GM19455 (cell line): ENCODE results near the gene GMPR.
A peak's percentile ranks its signal among the peaks of the same experiment; 100 is the strongest.

Source experiments
- ATAC-seq: cut with Tn5 transposase; IDR thresholded peaks from one replicate; pipeline ENCODE4 v1.9.1; 2021; ENCODE audit not compliant: unreplicated experiment

GMPR gene

DNA sequence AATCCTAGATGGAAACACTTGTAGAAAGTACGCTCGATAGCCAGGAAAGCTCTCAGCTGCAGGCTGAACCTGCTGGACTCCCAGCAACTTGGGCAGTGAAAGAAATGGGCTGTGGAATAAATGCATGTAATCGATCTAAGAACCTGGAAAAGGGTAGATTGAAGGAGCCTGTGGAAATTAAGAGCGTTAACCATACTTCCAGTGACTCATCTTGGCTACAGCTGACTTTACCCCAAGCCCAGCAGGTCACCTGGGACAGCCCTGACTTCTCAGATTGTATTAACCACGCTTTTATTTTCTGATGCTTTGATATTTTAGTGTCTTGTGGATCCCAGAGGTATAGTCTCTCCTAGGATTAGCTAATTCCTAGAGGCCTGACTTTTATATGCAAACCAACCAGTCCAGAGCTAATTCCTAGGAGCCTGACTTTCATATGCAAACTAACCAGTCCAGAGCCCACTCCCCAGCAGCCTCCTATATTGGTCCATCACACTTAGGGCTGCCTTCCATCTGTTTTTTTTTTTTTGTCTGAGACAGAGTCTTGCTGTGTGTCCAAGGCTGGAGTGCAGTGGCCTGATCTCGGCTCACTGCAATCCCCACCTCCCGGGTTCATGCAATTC lies 86.3 kb downstream of the GMPR start:
- no peak for ATAC-seq

DNA sequence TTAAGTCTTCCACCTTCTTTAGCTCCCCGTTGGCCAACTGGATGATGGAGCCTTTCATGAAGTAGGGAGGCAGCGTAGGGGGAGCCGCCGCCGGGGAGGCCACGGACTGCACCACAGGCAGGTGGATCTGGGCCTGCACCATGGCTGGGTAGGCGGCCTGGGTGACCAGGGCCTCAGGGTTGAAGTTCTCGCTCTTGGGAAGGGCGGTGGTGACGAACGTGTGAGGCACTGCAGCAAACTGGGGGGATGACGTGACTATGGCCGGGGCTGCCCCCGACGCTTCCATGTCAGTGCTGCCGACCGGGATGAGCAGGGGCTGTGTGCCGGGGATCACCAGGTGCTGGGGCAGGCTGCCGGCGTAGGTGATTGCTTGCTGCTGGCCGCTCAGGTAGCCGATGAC lies 88.1 kb downstream of the GMPR start:
- ATAC-seq: no peak

GRCh38 chr6:16326971-16327776 lies 88.8 kb downstream of the GMPR start:
- ATAC-seq: no peak

DNA sequence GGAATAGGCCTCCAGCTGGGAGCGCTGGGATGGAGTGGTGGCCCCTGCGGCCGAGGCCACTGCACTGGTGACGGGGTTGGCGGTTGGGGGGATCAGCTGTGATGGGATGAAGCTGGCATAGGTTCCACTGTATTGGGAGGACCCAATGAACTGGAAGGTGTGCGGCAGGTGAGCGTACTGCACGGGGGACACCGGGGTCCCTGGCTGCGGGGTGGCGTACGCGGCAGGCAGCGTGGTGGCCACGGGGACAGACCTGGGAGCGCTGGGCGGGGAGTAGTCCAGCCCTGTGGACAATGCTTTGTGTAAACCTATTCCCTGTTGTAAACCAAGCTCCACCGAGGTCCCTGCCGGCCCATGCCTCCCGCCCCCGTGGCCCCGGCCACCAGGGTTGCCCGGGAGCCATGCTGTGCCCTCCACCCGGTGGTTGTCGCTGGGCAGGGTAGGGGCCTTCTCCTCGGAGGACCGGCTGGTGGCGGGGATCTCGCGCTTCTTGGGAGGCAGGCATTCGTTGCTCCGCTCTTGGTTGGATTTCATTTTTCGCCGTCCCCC lies 89.5 kb downstream of the GMPR start:
- no peak for ATAC-seq

GRCh38 chr6:16329233-16329632 lies 90.8 kb downstream of the GMPR start:
- no peak for ATAC-seq

GRCh38 chr6:16331384-16332174 lies 93.2 kb downstream of the GMPR start:
- ATAC-seq: peak; percentile 52

DNA sequence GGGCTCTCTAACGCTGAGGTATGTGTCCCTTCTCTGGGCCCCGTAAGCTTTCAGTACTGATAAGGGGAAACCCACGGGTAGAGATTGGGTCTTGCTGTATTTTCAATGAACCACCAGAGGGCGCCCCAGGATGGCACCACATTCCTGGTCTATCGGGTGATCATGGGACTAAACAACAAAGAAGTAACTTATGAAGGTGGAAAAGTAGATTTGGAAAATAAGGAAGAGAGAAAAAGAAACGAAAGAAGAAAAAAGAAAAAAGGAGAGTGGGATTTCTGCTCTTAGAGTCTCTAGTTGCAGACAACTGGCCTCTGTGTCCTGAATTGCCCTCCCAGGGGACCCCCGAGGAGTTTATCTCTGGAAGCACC lies 93.8 kb downstream of the GMPR start:
- peak; percentile 87 for ATAC-seq

DNA sequence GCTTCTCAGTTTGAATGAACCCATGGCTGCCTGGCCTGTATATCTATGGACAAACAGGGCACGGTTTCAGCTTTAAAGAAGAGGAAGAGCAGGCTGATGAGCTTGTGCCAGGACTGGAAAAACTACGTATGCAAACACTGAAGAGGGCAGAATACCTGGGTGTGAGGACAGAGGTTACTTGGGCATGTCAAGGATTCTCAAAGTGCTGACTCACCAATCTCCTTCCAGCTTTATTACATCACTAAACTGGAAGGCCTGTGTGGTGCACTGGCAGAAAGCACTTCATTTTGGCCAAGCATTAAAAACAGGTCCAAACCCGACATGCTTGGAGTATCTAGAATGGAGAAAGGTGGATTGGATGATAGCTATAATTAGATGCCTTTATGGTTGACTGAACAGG lies 95.2 kb downstream of the GMPR start:
- no peak for ATAC-seq

- ATAC-seq: no peak
Measured at GRCh38 chr6:16334671-16335070, 96.3 kb downstream of the GMPR start.

DNA sequence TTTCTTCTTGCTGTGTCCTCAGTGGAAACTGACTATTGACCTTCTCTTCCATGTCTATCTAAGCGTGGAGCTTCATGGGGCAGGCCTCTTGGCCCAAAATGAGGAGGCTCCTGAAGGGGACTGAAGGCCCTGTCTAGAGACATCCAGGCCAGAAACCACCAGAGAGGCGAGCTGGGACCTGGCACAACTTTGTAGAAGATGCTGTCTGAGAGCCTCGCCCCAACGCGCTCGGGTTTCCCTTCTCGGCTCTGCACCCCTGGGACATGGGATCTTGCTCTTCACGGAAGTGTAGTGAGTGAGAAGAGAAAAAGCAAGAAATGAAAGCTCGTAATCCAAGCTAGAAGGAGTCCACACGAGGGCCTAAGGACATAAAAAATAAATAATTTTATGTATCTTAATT lies 96.8 kb downstream of the GMPR start:
- no peak for ATAC-seq

GRCh38 chr6:16336056-16336818 lies 97.8 kb downstream of the GMPR start:
- no peak for ATAC-seq

- no peak for ATAC-seq
Measured at GRCh38 chr6:16336911-16337294, 98.5 kb downstream of the GMPR start.

DNA sequence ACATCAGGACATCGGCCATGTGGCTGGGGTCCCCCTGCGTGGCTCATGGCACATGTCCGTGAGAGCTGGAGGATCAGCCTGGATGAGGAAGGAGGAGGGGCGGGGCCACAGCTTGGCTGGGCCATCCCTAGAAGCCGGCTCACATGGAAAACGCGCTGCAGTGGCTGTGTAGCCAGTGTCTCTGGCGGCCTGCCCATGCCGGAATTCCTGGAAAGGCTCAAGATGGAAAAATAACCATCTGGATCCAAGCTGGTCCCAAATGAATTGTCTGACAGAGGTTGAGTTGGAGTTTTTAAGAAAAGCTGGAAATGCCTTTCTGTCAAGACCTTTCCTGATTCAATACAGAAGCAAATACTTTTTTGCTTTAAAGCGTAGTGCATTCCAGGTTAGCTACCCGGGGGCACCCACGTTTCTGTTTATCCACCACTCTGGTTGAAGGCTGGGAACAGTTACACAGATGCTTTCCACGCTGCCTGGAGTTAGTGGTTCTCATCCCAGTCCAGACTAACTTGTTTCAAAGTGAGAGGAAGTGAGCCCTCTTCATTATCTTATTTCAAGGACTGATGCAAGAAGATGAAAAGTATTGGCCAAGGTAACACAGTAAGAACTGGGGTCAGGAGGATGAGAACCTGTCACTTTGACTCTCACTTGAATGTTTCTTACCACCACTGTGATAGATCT lies 99.0 kb downstream of the GMPR start:
- ATAC-seq: no peak

- no peak for ATAC-seq
Measured at GRCh38 chr6:16338577-16339264, 100.3 kb downstream of the GMPR start.

DNA sequence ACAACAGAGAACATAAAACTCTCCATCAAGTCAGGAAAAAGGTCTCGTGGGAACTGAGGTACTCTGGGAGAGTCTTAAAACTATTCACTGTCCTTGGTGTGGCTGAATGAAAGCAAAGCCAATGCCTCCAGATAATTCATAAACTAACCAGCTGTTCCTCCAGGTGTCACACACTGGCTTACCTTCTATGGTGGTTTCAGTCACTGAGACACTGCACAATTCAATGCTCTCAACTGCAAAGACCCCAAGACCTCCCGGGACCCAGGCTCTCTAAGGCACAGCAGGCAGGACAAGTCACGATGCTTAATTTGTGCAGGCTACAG lies 100.8 kb downstream of the GMPR start:
- ATAC-seq: no peak

DNA sequence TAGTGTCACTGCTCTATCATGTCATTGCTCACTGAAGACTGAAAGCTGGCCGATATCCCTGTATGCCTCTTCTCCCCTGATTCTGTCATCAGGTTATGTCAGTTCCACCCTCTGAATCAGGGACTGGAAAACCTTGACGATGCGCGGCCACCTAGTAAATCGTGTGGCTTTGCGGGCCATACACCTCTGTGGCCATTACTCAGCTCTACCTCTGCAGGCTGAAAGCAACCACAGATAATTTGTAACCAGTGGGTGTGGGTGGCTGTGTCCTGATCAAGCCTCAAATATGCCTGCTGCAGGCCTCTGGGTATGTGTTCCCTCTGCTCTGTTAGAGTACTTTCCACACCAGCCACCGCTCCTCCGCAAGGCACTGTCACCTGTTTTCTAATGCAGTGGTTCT lies 105.2 kb downstream of the GMPR start:
- no peak for ATAC-seq

DNA sequence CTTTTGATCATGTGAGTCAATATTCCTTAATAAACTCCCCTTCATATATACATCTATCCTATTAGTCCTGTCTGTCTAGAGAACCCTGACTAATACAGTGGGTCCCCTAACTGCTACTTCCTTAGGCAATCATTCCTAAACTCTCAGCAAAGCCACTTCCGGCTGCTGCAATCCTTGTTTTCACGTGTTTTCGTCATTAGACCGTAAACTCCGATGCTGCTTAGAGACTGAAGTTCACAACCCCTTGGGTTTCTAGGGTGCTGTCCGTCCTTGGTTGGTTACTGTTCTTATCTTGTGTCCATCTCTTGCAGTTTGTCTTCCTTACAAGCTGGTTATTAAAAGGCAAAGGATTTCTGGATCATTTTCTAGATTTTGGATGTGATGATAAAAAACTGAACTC lies 106.4 kb downstream of the GMPR start:
- ATAC-seq: no peak
